WERI-Rb-1 (cell line): ENCODE data around the gene YPEL2.
A peak's percentile ranks its signal among the peaks of the same experiment; 100 is the strongest.
"Not testable (repeated sequence)": the region's sequence is repeated elsewhere in the genome, so short reads cannot be mapped to it uniquely, and the experiment has no call there.

ENCODE experiments used
- DNase-seq: peaks from one replicate; pipeline ENCODE4 v3.0.0-alpha.2; 2020
- H3K27ac ChIP-seq: fragments of 250-450 bp; sonication (Bioruptor Pico); 2 replicates; pipeline ENCODE4 v1.5.1; 2020; ENCODE audit warnings: mild to moderate bottlenecking, moderate library complexity
- H3K27me3 ChIP-seq: fragments of 250-450 bp; sonication (Bioruptor Pico); 2 replicates; pipeline ENCODE4 v1.5.1; 2021; ENCODE audit warnings: mild to moderate bottlenecking, low read depth, moderate library complexity; ENCODE audit not compliant: insufficient read depth, severe bottlenecking
- H3K36me3 ChIP-seq: fragments of 250-450 bp; sonication (Bioruptor Pico); 2 replicates; pipeline ENCODE4 v1.5.1; 2020; ENCODE audit warnings: mild to moderate bottlenecking, moderate library complexity
- H3K4me3 ChIP-seq: 2 replicates; pipeline ENCODE4 v1.5.1; 2011; ENCODE audit warnings: low read depth, mild to moderate bottlenecking, control low read depth, low read length
- H3K9me3 ChIP-seq: fragments of 250-450 bp; sonication (Bioruptor Pico); 2 replicates; pipeline ENCODE4 v1.5.1; 2021; ENCODE audit warnings: mild to moderate bottlenecking, moderate library complexity; ENCODE audit not compliant: severe bottlenecking
- TF ChIP-seq, protein P1 (sequence below): IDR thresholded peaks from 2 replicates; pipeline ENCODE4 v1.5.1; 2011; ENCODE audit warnings: low read depth, mild to moderate bottlenecking, control low read depth, inconsistent platforms, low read length

The YPEL2 gene

DNA sequence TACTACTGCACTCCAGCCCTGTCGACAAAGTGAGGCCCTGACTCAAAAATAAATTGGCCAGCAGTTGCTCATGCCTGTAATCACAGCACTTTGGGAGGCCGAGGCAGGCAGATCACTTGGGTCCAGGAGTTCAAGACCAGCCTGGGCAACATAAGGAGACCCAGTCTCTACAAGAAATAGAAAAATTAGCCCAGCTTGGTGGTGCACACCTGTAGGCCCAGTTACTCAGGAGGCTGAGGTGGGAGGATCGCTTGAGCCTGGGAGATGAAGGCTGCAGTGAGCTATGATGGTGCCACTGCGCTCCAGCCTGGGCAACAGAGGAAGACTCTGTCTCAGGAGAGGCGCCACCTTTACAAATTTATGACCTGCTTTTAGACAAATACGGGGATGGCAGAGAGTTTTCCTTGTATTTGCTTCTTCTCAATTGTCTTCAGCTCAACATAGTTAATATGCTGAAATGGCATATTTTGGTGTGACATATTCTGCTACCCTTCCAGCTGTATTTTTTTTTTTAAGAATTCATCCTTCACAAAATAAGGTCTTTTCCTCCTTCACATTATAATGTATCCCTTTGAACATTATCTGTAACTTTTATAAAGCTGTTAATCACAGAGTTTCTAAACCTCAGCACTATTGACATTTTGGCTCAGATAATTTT is 21.1 kb upstream of the YPEL2 start:
- TF ChIP-seq, protein P1, sequence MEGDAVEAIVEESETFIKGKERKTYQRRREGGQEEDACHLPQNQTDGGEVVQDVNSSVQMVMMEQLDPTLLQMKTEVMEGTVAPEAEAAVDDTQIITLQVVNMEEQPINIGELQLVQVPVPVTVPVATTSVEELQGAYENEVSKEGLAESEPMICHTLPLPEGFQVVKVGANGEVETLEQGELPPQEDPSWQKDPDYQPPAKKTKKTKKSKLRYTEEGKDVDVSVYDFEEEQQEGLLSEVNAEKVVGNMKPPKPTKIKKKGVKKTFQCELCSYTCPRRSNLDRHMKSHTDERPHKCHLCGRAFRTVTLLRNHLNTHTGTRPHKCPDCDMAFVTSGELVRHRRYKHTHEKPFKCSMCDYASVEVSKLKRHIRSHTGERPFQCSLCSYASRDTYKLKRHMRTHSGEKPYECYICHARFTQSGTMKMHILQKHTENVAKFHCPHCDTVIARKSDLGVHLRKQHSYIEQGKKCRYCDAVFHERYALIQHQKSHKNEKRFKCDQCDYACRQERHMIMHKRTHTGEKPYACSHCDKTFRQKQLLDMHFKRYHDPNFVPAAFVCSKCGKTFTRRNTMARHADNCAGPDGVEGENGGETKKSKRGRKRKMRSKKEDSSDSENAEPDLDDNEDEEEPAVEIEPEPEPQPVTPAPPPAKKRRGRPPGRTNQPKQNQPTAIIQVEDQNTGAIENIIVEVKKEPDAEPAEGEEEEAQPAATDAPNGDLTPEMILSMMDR: no peak
- Histone ChIP-seq H3K4me3 (no peak overlapping the region), H3K9me3 (no peaks in the 10 kb centered on the region), H3K27ac (no peak overlapping the region), H3K36me3 (no peaks in the 10 kb centered on the region), H3K27me3 (no peaks in the 10 kb centered on the region)
- DNase-seq: no peak

DNA sequence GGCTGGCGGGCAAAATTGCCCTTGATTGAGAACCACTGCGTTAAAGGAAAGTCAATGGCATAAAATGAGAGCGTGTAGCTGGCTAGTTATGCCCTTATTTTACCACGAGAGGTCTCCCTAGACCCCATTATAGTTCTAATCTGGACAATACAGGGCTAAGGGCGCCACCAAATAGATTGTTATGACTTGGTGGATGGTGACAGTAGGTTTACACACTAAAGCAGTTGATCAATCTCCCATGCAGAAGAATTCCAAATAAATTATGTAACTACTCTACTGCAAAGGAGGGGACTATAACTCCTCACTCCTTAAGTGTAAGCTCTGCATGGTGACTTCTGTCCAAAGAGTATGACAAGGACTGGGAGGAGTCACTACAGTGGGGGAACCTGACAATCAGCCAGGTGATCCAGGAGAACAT is 20.4 kb upstream of the YPEL2 start:
- Histone ChIP-seq H3K36me3 (no peaks in the 10 kb centered on the region), H3K4me3 (no peak overlapping the region), H3K27ac (no peak overlapping the region), H3K27me3 (no peaks in the 10 kb centered on the region), H3K9me3 (no peaks in the 10 kb centered on the region)
- TF ChIP-seq, protein P1: peak; percentile 76
- DNase-seq: peak; percentile 48

DNA sequence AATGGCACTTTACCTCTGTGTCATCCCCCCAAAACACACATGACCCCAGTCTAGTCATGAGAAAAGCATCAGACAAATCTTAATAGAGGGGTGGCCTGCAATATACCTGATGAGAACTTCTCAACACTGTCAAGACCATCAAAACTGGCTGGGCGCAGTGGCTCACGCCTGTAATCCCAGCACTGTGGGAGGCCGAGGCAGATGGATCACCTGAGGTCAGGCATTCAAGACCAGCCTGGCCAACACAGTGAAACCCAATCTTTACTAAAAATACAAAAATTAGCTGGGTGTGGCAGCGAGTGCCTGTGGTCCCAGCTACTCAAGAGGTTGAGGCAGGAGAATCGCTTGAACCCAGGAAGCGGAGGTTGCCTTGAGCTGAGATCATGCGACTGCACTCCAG is 19.9 kb upstream of the YPEL2 start:
- H3K27me3 ChIP-seq, H3K4me3 ChIP-seq, H3K9me3 ChIP-seq, H3K27ac ChIP-seq, DNase-seq, H3K36me3 ChIP-seq: not testable (repeated sequence)

DNA sequence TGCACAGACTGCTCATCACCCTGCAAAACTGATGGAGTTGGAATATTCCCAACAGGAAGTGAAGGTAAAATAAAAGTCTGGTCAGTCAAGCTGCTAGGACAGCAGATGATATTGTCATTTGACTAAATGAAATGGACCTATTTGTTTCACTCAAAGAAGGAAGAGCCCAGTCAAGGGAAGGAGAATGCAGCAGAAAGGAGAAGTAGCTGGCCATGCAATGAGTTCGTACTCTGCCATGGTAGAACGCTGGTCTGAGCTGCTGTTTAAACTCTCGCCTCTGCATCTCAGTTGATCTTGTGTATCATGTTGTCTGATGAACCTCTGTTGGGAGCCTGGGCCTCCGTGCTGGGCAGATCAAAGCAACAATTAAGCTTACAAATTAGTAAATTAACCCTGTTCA is 15.6 kb upstream of the YPEL2 start:
- Histone ChIP-seq H3K27me3 (no peaks in the 10 kb centered on the region), H3K4me3 (no peak overlapping the region), H3K36me3 (no peaks in the 10 kb centered on the region), H3K27ac (no peak overlapping the region), H3K9me3 (no peaks in the 10 kb centered on the region)
- TF ChIP-seq, protein P1: no peak
- no peak for DNase-seq

DNA sequence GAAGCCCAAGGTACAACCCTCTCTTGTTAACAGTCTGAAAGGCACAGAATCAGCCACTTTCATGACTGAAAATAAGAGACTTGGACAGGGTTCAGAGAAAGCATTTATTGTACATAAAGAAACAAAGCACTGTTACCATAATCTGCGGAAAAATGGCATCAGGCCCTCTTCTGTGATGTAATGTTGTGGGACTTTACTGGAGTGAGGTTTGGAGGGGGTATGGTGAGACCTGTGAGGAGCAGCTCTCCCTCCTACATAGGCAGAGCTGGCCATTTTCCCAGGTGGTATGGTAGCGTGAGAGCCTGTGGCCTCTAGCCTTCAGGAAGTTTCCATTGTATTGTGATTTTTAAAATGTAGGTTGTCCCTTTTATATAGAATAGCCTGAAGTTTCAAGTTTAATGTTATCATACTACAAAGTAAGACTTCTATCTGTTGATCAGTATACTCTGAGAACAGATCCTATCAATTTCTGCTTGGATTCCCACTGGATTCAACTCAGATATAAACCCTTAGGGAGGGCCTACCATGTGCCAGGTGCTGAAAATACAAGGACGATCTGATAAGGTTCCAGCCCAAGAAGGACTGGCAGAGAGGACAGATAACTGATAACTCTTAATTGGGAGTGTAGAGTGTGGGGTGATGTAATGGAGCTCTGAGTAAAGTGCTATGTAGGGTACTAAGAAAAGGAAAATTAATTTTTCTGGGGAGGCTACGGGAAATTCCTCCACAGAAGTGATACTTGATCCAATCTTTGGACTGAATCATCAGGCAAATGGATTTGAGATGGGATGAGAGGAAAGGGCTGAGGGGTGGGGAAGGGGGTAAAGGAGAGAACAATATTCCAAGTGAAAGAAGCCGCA is 4.1 kb upstream of the YPEL2 start:
- Histone ChIP-seq H3K36me3 (no peaks in the 10 kb centered on the region), H3K9me3 (no peaks in the 10 kb centered on the region), H3K4me3 (no peak overlapping the region), H3K27ac (no peak overlapping the region), H3K27me3 (peaks cover under 1% of the 10 kb centered on the region)
- DNase-seq: no peak
- TF ChIP-seq, protein P1: no peak

DNA sequence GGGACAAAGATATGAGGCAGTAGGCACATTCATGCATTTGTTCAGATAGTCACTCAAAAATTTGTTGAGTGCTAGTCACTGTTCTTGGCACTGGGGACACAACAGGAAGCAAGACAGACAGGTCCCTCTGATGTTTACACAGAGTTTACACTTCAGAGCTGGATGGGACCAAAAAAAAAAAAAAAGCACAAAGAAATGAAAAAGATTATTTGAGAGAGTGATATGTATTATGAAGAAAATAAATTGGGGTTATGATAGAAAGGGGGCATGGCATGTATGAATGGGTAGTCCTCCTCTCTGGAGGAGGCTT is 3.5 kb upstream of the YPEL2 start:
- H3K27me3 ChIP-seq: peaks cover 6% of the 10 kb centered on the region
- no peak overlapping the region for H3K27ac ChIP-seq
- H3K9me3 ChIP-seq: no peaks in the 10 kb centered on the region
- no peak overlapping the region for H3K4me3 ChIP-seq
- TF ChIP-seq, protein P1: no peak
- no peak for DNase-seq
- no peaks in the 10 kb centered on the region for H3K36me3 ChIP-seq
